K562 (cell line): Measurements from ENCODE around the gene FIG4. TPM values are rescaled to one million over a fixed set of nuclear protein-coding genes. Genes with fewer than 3 reads are reported as not detected.
A peak's percentile ranks its signal among the peaks of the same experiment; 100 is the strongest.

Experiments used
- CBFA2T3 ChIP-seq: fragments of 450-650 bp; IDR thresholded peaks from 2 replicates; pipeline ENCODE4 v1.6.1; 2017
- CHD7 ChIP-seq: fragments of 200-600 bp; sonication (generic); IDR thresholded peaks from one replicate; pipeline ENCODE4 v1.6.1; 2012; ENCODE audit warnings: mild to moderate bottlenecking, low read depth, low read length, inconsistent platforms
- EGR1 ChIP-seq: fragments of 450-650 bp; conservative IDR thresholded peaks from 2 replicates; pipeline ENCODE4 v1.6.1; 2017; ENCODE audit warnings: mild to moderate bottlenecking
- ELF4 ChIP-seq: fragments of 450-650 bp; formaldehyde crosslinking; IDR thresholded peaks from 2 replicates; pipeline ENCODE4 v1.4.0; 2022; ENCODE audit warnings: missing genetic modification characterization
- ERF ChIP-seq: fragments of 450-650 bp; formaldehyde crosslinking; IDR thresholded peaks from 2 replicates; pipeline ENCODE4 v1.4.0; 2020; ENCODE audit warnings: mild to moderate bottlenecking, mixed read lengths
- KLF16 ChIP-seq: IDR thresholded peaks from 2 replicates; pipeline ENCODE4 v1.6.1; 2016; ENCODE audit warnings: antibody characterized with exemption
- NFE2L1 ChIP-seq: fragments of 450-650 bp; IDR thresholded peaks from 2 replicates; pipeline ENCODE4 v1.6.1; 2016; ENCODE audit warnings: missing genetic modification characterization, low read depth, mild to moderate bottlenecking, missing compliant biosample characterization, moderate library complexity, borderline replicate concordance
- NR2C1 ChIP-seq, 2 experiments: fragments of 450-650 bp; IDR thresholded peaks; 2 replicates each; pipeline ENCODE4 v1.6.1; 2017; ENCODE audit warnings: mild to moderate bottlenecking in 2 of 2, antibody characterized with exemption in 1 of 2, inconsistent platforms in 1 of 2, missing compliant biosample characterization in 1 of 2, missing genetic modification characterization in 1 of 2
- POLR2AphosphoS2 ChIP-seq: IDR thresholded peaks from 2 replicates; pipeline ENCODE4 v1.6.1; 2012; ENCODE audit warnings: low read length, improper control_type of control experiment
- RBM15 ChIP-seq: fragments of 200-400 bp; formaldehyde crosslinking; IDR thresholded peaks from 2 replicates; pipeline ENCODE4 v1.6.1; 2018; ENCODE audit warnings: mild to moderate bottlenecking, low read length, moderate library complexity; ENCODE audit not compliant: insufficient read depth
- SRSF7 ChIP-seq: fragments of 200-400 bp; formaldehyde crosslinking; optimal IDR thresholded peaks from 2 replicates; pipeline ENCODE3; 2017; ENCODE audit warnings: mild to moderate bottlenecking, low read depth, low read length
- TBL1XR1 ChIP-seq, 2 experiments: IDR thresholded peaks; 2 replicates each; pipeline ENCODE4 v1.6.1; 2012; ENCODE audit warnings: improper control_type of control experiment in 2 of 2, low read length in 2 of 2, mild to moderate bottlenecking in 1 of 2
- TFAP4 ChIP-seq: sonication (generic); formaldehyde crosslinking; IDR thresholded peaks from 2 replicates; pipeline ENCODE4 v1.8.0; 2022; ENCODE audit warnings: missing genetic modification reagents, mild to moderate bottlenecking, moderate library complexity, borderline replicate concordance
- ZBTB43 ChIP-seq: sonication (generic); formaldehyde crosslinking; IDR thresholded peaks from 2 replicates; pipeline ENCODE4 v1.8.0; 2023; ENCODE audit warnings: mild to moderate bottlenecking, missing genetic modification reagents
- ZNF133 ChIP-seq: fragments of 250-450 bp; sonication (Bioruptor Pico); IDR thresholded peaks from 2 replicates; pipeline ENCODE4 v1.4.0; 2020; ENCODE audit warnings: mild to moderate bottlenecking
- ZNF253 ChIP-seq: fragments of 250-450 bp; sonication (Bioruptor Pico); conservative IDR thresholded peaks from 2 replicates; pipeline ENCODE4 v1.6.1; 2021; ENCODE audit warnings: mild to moderate bottlenecking
- ZNF695 ChIP-seq: fragments of 450-650 bp; formaldehyde crosslinking; IDR thresholded peaks from 2 replicates; pipeline ENCODE4 v1.4.0; 2020; ENCODE audit warnings: mild to moderate bottlenecking, moderate library complexity
- polyA plus RNA-seq, 8 experiments: library from polyadenylated mRNA; depleted of rRNA in 4 of 8; stranded (reverse) in 5 of 8; unstranded in 3 of 8; fragments of >200 nt; fragmentation: Nextera tagmentation in 2 of 8; fragmentation: Illumina TruSeq in 1 of 8; extraction: Ambion mirVana in 2 of 8; extraction: Trizol in 1 of 8; gene quantifications; 2 replicates each; pipeline versions ENCODE4 v1.2.1 to v1.2.3, GENCODE V29; 2011 to 2014; ENCODE audit warnings: inconsistent platforms in 1 of 8, missing spikeins in 1 of 8
- total RNA-seq, 7 experiments: library from RNA; depleted of rRNA in 6 of 7; stranded (reverse); fragments of >200 nt in 6 of 7; fragmentation: Illumina TruSeq in 2 of 7; extraction: Trizol in 2 of 7; gene quantifications; 2 replicates each; pipeline versions ENCODE4 v1.2.1 to v1.2.3, GENCODE V29; 2011 to 2021; ENCODE audit warnings: low replicate concordance in 1 of 7

The FIG4 gene
- total and polyA plus RNA-seq, 9 of the 15 experiments (the other 6 are each of a cell fraction or from before 2014, with no cell fraction given): 1.5 to 6.8 (median 4.3) TPM

- TF ChIP-seq CHD7: no peak
- TF ChIP-seq EGR1: no peak
- no peak for TF ChIP-seq ZBTB43 (CRISPR knock-in tag)
- TF ChIP-seq TBL1XR1 (IDR thresholded peaks at IDR 0.05; ENCODE audit: low read length in 2 of 2): no peak
- TF ChIP-seq ZNF253 (CRISPR knock-in tag): no peak
- TF ChIP-seq ERF (CRISPR knock-in tag): no peak
- TF ChIP-seq TFAP4 (CRISPR knock-in tag): no peak
- no peak for TF ChIP-seq KLF16
- TF ChIP-seq NFE2L1: no peak
- no peak for TF ChIP-seq NR2C1 (IDR thresholded peaks at IDR 0.05)
- TF ChIP-seq NR2C1 (tag; IDR thresholded peaks at IDR 0.05): no peak
- TF ChIP-seq CBFA2T3: peak; percentile 57
- no peak for TF ChIP-seq POLR2AphosphoS2
- no peak for TF ChIP-seq RBM15
- no peak for TF ChIP-seq SRSF7
- 0 out of 2 replicates have a peak, but pooled peaks have one; percentile 19 for TF ChIP-seq ELF4 (CRISPR knock-in tag)
- TF ChIP-seq ZNF695 (CRISPR knock-in tag): no peak
- TF ChIP-seq ZNF133 (CRISPR knock-in tag): no peak
Measured at GRCh38 chr6:109801794-109802193, 110.7 kb downstream of the FIG4 start (continued).
